ENCODE results near the gene RNF220.
"Not testable (repeated sequence)": the region's sequence is repeated elsewhere in the genome, so short reads cannot be mapped to it uniquely, and the experiment has no call there.

RNF220 gene

GRCh38 chr1:44699375-44699774 lies 294.3 kb downstream of the RNF220 start:
- H3K4me1 ChIP-seq (ENCODE audit: control insufficient read depth, insufficient read depth, low read length); H3K4me3 ChIP-seq (ENCODE audit: low read depth, low read length); H3K36me3 ChIP-seq (ENCODE audit: control insufficient read depth in 2 of 2, insufficient read depth in 1 of 2, low read length in 2 of 2); H3K9me3 ChIP-seq (ENCODE audit: control insufficient read depth, insufficient read depth, low read depth, low read length); H3K27ac ChIP-seq (ENCODE audit: extremely low read depth, low read depth, low read length); POLR2A ChIA-PET: not testable (repeated sequence)
- CTCF ChIA-PET: interaction anchor here (0.7 kb wide), 2 partner anchors 105 to 500 kb away, joined by 4 to 5 read pairs; no protein-coding TSS in a partner anchor

- Histone ChIP-seq H3K36me3 (ENCODE audit: control insufficient read depth in 2 of 2, insufficient read depth in 1 of 2, low read length in 2 of 2) (no peaks in the 10 kb centered on the region), H3K4me1 (ENCODE audit: control insufficient read depth, insufficient read depth, low read length) (0 out of 2 replicates have a peak, but pooled peaks cover 2% of the 10 kb centered on the region), H3K9me3 (ENCODE audit: control insufficient read depth, insufficient read depth, low read depth, low read length) (no peaks in the 10 kb centered on the region), H3K27ac (ENCODE audit: extremely low read depth, low read depth, low read length) (no peak overlapping the region), H3K4me3 (ENCODE audit: low read depth, low read length) (no peak overlapping the region)
- no peak for TF ChIP-seq ZNF138 (tag by site-specific recombination; IDR thresholded peaks at IDR 0.05; ENCODE audit: borderline replicate concordance)
- TF ChIP-seq ZFHX2 (tag by site-specific recombination; conservative IDR thresholded peaks at IDR 0.05): no peak
- no peak for TF ChIP-seq KLF17 (tag by site-specific recombination; IDR thresholded peaks at IDR 0.05)
- TF ChIP-seq MZF1 (tag by site-specific recombination; IDR thresholded peaks at IDR 0.05; ENCODE audit: borderline replicate concordance): peak; percentile 40; the same call in 1 of the 2 replicates
- TF ChIP-seq ZNF341 (tag by site-specific recombination; IDR thresholded peaks at IDR 0.05; ENCODE audit: low read depth): no peak
- ChIA-PET CTCF (interaction anchor here (0.7 to 1.4 kb wide), 2 partner anchors 14 to 30 kb away, joined by 3 to 4 read pairs; partner anchors contain the start of gene RNU5D-1), POLR2A (interaction anchor here (2.8 kb wide), 1 partner anchor 21 kb away, joined by 11 read pairs; no protein-coding TSS in a partner anchor)
Observed at GRCh38 chr1:44700573-44700972, 295.5 kb downstream of the RNF220 start.

- Histone ChIP-seq H3K4me1 (ENCODE audit: control insufficient read depth, insufficient read depth, low read length) (0 out of 2 replicates have a peak, but pooled peaks cover 2% of the 10 kb centered on the region), H3K27ac (ENCODE audit: extremely low read depth, low read depth, low read length) (no peak overlapping the region), H3K4me3 (ENCODE audit: low read depth, low read length) (no peak overlapping the region), H3K36me3 (ENCODE audit: control insufficient read depth in 2 of 2, insufficient read depth in 1 of 2, low read length in 2 of 2) (no peaks in the 10 kb centered on the region), H3K9me3 (ENCODE audit: control insufficient read depth, insufficient read depth, low read depth, low read length) (no peaks in the 10 kb centered on the region)
- ChIA-PET POLR2A (interaction anchor here (2.8 kb wide), 1 partner anchor 20 kb away, joined by 11 read pairs; no protein-coding TSS in a partner anchor), CTCF (interaction anchor here (1.0 to 1.4 kb wide), 2 partner anchors 13 to 434 kb away, joined by 3 read pairs; no protein-coding TSS in a partner anchor)
- TF ChIP-seq TCF7L2 (IDR thresholded peaks at IDR 0.05; ENCODE audit: borderline replicate concordance, low read depth, low read length) (peak; percentile 71; the same call in 1 of the 2 replicates), ZBTB6 (tag by site-specific recombination; IDR thresholded peaks at IDR 0.05) (no peak), ZNF785 (tag by site-specific recombination; IDR thresholded peaks at IDR 0.05) (no peak), ZNF585B (tag by site-specific recombination; IDR thresholded peaks at IDR 0.05) (no peak), ZSCAN23 (tag by site-specific recombination; IDR thresholded peaks at IDR 0.05) (no peak), PRDM2 (tag by site-specific recombination; IDR thresholded peaks at IDR 0.05; ENCODE audit: borderline replicate concordance) (no peak), ZNF221 (tag by site-specific recombination; IDR thresholded peaks at IDR 0.05; ENCODE audit: borderline replicate concordance) (no peak), TRIM28 (IDR thresholded peaks at IDR 0.05; ENCODE audit: borderline replicate concordance, low read length) (peak; percentile 61; the same call in 1 of the 2 replicates), ZNF544 (tag by site-specific recombination; IDR thresholded peaks at IDR 0.05) (no peak), ZNF280C (tag by site-specific recombination; IDR thresholded peaks at IDR 0.05) (no peak), GLIS2 (tag by site-specific recombination; IDR thresholded peaks at IDR 0.05) (no peak), ZNF239 (tag by site-specific recombination; IDR thresholded peaks at IDR 0.05) (no peak), KLF7 (tag by site-specific recombination; IDR thresholded peaks at IDR 0.05; ENCODE audit: borderline replicate concordance) (no peak)
Observed at GRCh38 chr1:44701141-44701573, 296.1 kb downstream of the RNF220 start.
